H9 (cell line): ENCODE results near the gene ANKS1B. TPM values are rescaled to one million over a fixed set of nuclear protein-coding genes. Genes with fewer than 3 reads are reported as not detected.

Source experiments
- DNase-seq: peaks from one replicate; pipeline ENCODE4 v3.0.0-alpha.2; 2017
- H2AFZ ChIP-seq: one replicate; pipeline ENCODE4 v1.6.1; 2013; ENCODE audit warnings: mild to moderate bottlenecking, low read length, control low read depth, moderate library complexity
- H2AK5ac ChIP-seq: 2 replicates; pipeline ENCODE4 v1.6.1; 2013; ENCODE audit warnings: low read length, control low read depth, mixed read lengths; ENCODE audit not compliant: insufficient read length
- H2BK120ac ChIP-seq: one replicate; pipeline ENCODE4 v1.6.1; 2013; ENCODE audit warnings: low read depth, mild to moderate bottlenecking, low read length, control low read depth, inconsistent platforms; ENCODE audit not compliant: poor library complexity, severe bottlenecking
- H2BK12ac ChIP-seq: 2 replicates; pipeline ENCODE4 v1.6.1; 2013; ENCODE audit warnings: low read length, control low read depth, mixed read lengths, low read depth; ENCODE audit not compliant: insufficient read length
- H2BK15ac ChIP-seq: 2 replicates; pipeline ENCODE4 v1.6.1; 2013; ENCODE audit warnings: low read depth, low read length, control low read depth
- H2BK20ac ChIP-seq: one replicate; pipeline ENCODE4 v1.6.1; 2013; ENCODE audit warnings: low read depth, mild to moderate bottlenecking, low read length, control low read depth, inconsistent platforms; ENCODE audit not compliant: poor library complexity, severe bottlenecking
- H2BK5ac ChIP-seq: 2 replicates; pipeline ENCODE4 v1.6.1; 2013; ENCODE audit warnings: low read length, control low read depth, mixed read lengths; ENCODE audit not compliant: insufficient read length
- H3K14ac ChIP-seq: 2 replicates; pipeline ENCODE4 v1.6.1; 2013; ENCODE audit warnings: low read length, control low read depth; ENCODE audit not compliant: insufficient read depth
- H3K18ac ChIP-seq: 2 replicates; pipeline ENCODE4 v1.6.1; 2013; ENCODE audit warnings: low read depth, mild to moderate bottlenecking, mixed read lengths, low read length, control low read depth; ENCODE audit not compliant: insufficient read length
- H3K23ac ChIP-seq: 2 replicates; pipeline ENCODE4 v1.6.1; 2013; ENCODE audit warnings: low read length, control low read depth, mixed read lengths, low read depth; ENCODE audit not compliant: insufficient read length
- H3K23me2 ChIP-seq: 2 replicates; pipeline ENCODE4 v1.6.1; 2013; ENCODE audit warnings: low read depth, mild to moderate bottlenecking, mixed read lengths, low read length, control low read depth; ENCODE audit not compliant: insufficient read length, poor library complexity, severe bottlenecking
- H3K27ac ChIP-seq: 2 replicates; pipeline ENCODE4 v1.5.1; 2013; ENCODE audit warnings: low read length, control low read depth, mixed read lengths, low read depth; ENCODE audit not compliant: insufficient read length
- H3K27me3 ChIP-seq: 2 replicates; pipeline ENCODE4 v1.6.1; 2013; ENCODE audit warnings: low read length, control low read depth, inconsistent platforms; ENCODE audit not compliant: insufficient read depth
- H3K4ac ChIP-seq: 2 replicates; pipeline ENCODE4 v1.6.1; 2013; ENCODE audit warnings: low read depth, mild to moderate bottlenecking, control low read depth, inconsistent platforms, low read length, moderate library complexity
- H3K4me1 ChIP-seq: 2 replicates; pipeline ENCODE4 v1.6.1; 2013; ENCODE audit warnings: low read length, control low read depth, inconsistent platforms; ENCODE audit not compliant: insufficient read depth
- H3K4me2 ChIP-seq: 2 replicates; pipeline ENCODE4 v1.6.1; 2013; ENCODE audit warnings: low read length, control low read depth, mixed read lengths; ENCODE audit not compliant: insufficient read length, insufficient read depth
- H3K56ac ChIP-seq: 2 replicates; pipeline ENCODE4 v1.6.1; 2013; ENCODE audit warnings: low read depth, mild to moderate bottlenecking, mixed read lengths, low read length, control low read depth; ENCODE audit not compliant: insufficient read length
- H3K79me1 ChIP-seq: 2 replicates; pipeline ENCODE4 v1.6.1; 2013; ENCODE audit warnings: low read depth, mild to moderate bottlenecking, moderate library complexity, low read length, control low read depth, inconsistent platforms; ENCODE audit not compliant: insufficient read depth, poor library complexity, severe bottlenecking
- H3K79me2 ChIP-seq: 2 replicates; pipeline ENCODE4 v1.6.1; 2013; ENCODE audit warnings: low read length, control low read depth, inconsistent platforms; ENCODE audit not compliant: insufficient read depth
- H3K9ac ChIP-seq: 2 replicates; pipeline ENCODE4 v1.6.1; 2013; ENCODE audit warnings: low read length, control low read depth, mixed read lengths; ENCODE audit not compliant: insufficient read length; ENCODE audit errors: extremely low read depth
- H3K9me3 ChIP-seq: one replicate; pipeline ENCODE4 v1.6.1; 2013; ENCODE audit warnings: low read depth, low read length, inconsistent platforms; ENCODE audit not compliant: control insufficient read depth
- H3T11ph ChIP-seq: one replicate; pipeline ENCODE4 v1.6.1; 2013; ENCODE audit warnings: mild to moderate bottlenecking, low read length, control low read depth, inconsistent platforms
- H4K20me1 ChIP-seq: one replicate; pipeline ENCODE4 v1.6.1; 2013; ENCODE audit not compliant: control insufficient read depth, insufficient read length, insufficient read depth
- H4K5ac ChIP-seq: 2 replicates; pipeline ENCODE4 v1.6.1; 2013; ENCODE audit warnings: low read depth, mild to moderate bottlenecking, mixed read lengths, low read length, control low read depth; ENCODE audit not compliant: insufficient read length
- H4K8ac ChIP-seq: replicated peaks from 2 replicates; pipeline ENCODE4 v1.6.1; 2013; ENCODE audit warnings: low read length, control low read depth, mixed read lengths, low read depth; ENCODE audit not compliant: insufficient read length
- H4K91ac ChIP-seq: 2 replicates; pipeline ENCODE4 v1.6.1; 2013; ENCODE audit warnings: low read depth, mild to moderate bottlenecking, moderate library complexity, mixed read lengths, low read length, control low read depth; ENCODE audit not compliant: insufficient read length
- H3K27ac Mint-ChIP-seq, 3 experiments: 2 replicates in 2 of 3; 3 replicates in 1 of 3; pipeline ENCODE4 v1.8.0; 2020 to 2021; ENCODE audit warnings: mixed read lengths in 3 of 3, mild to moderate bottlenecking in 1 of 3, moderate library complexity in 1 of 3
- H3K27me3 Mint-ChIP-seq: 2 replicates; pipeline ENCODE4 v1.8.0; 2021; ENCODE audit warnings: low read depth, mild to moderate bottlenecking, moderate library complexity, mixed read lengths
- H3K36me3 Mint-ChIP-seq, 3 experiments: 2 replicates in 2 of 3; 3 replicates in 1 of 3; pipeline ENCODE4 v1.8.0; 2020 to 2021; ENCODE audit warnings: low read depth in 3 of 3, mixed read lengths in 3 of 3; ENCODE audit not compliant: insufficient read depth in 1 of 3
- H3K4me1 Mint-ChIP-seq, 2 experiments: 2 replicates each; pipeline ENCODE4 v1.8.0; 2020; ENCODE audit warnings: mixed read lengths in 2 of 2
- H3K4me3 Mint-ChIP-seq, 2 experiments: 2 replicates in 1 of 2; 3 replicates in 1 of 2; pipeline ENCODE4 v1.8.0; 2020 to 2021; ENCODE audit warnings: mild to moderate bottlenecking in 2 of 2, mixed read lengths in 2 of 2, moderate library complexity in 1 of 2
- H3K9me3 Mint-ChIP-seq, 2 experiments: 2 replicates in 1 of 2; 3 replicates in 1 of 2; pipeline ENCODE4 v1.8.0; 2020; ENCODE audit warnings: mild to moderate bottlenecking in 2 of 2, mixed read lengths in 2 of 2, moderate library complexity in 1 of 2
- WGBS: extraction: QIAGEN DNeasy Blood & Tissue Kit; methylation state at CpG from one replicate; pipeline ENCODE4 v1.1.7; 2013; ENCODE audit warnings: missing lambda C conversion rate, low lambda C conversion rate, mixed read lengths; ENCODE audit not compliant: insufficient read length; ENCODE audit errors: extremely low coverage; 5-methylcytosine and 5-hydroxymethylcytosine counted together
- total RNA-seq: library from RNA; stranded (reverse); gene quantifications from 2 replicates; pipeline ENCODE4 v1.2.1, GENCODE V29; 2021
- TF ChIP-seq, protein P1 (sequence below): fragments of 200-600 bp; sonication (generic); conservative IDR thresholded peaks from 3 replicates; pipeline ENCODE4 v1.8.0; 2021; ENCODE audit warnings: antibody characterized with exemption, mild to moderate bottlenecking

Gene ANKS1B
- total RNA-seq, 1 experiment from 2014 or later = 4.1 TPM

DNA sequence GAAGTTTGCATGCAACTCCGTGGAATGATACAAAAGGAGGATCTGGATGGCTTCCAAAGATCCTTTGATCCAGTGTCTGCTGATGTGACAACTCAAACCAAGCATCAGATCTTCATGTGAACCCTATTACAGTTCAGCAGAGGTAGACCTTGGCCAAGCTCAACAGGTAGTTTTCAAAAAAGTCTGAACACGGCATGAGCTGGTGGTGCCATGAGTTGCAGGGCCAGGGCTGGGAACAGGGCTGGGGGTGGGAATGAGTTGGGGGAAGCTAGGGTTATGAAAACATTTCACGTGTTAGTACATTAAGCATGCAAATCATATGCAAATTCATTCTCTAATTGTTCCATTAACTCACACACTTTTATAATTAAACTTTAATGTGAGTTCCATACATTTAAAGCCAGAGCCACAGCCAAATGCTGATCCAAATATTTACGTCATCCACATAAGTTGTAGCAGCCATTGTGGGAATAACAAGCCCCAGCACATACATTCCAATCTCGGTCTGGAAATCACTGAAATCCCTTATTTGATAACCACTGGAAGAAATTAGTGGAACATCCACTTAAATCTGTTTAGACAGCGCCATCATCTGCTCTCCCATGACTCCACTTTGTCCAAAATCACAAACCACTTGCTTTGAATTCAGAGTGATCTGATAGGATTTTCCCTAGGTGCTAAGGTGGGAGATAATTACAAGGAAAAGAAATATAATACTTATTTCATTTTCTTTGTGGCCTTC, 1181.1 kb downstream of the ANKS1B start:
- TF ChIP-seq, protein P1, sequence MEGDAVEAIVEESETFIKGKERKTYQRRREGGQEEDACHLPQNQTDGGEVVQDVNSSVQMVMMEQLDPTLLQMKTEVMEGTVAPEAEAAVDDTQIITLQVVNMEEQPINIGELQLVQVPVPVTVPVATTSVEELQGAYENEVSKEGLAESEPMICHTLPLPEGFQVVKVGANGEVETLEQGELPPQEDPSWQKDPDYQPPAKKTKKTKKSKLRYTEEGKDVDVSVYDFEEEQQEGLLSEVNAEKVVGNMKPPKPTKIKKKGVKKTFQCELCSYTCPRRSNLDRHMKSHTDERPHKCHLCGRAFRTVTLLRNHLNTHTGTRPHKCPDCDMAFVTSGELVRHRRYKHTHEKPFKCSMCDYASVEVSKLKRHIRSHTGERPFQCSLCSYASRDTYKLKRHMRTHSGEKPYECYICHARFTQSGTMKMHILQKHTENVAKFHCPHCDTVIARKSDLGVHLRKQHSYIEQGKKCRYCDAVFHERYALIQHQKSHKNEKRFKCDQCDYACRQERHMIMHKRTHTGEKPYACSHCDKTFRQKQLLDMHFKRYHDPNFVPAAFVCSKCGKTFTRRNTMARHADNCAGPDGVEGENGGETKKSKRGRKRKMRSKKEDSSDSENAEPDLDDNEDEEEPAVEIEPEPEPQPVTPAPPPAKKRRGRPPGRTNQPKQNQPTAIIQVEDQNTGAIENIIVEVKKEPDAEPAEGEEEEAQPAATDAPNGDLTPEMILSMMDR = no peak
- Histone ChIP-seq H3K79me2 (no peaks in the 10 kb centered on the region), H4K20me1 (no peaks in the 10 kb centered on the region), H3K9ac (no peak overlapping the region), H3K14ac (no peak overlapping the region), H2BK20ac (no peak overlapping the region), H2AFZ (no peak overlapping the region), H3K9me3 (no peaks in the 10 kb centered on the region), H4K91ac (no peak overlapping the region), H3K23ac (no peak overlapping the region), H2BK120ac (no peak overlapping the region), H3K56ac (no peak overlapping the region), H3K79me1 (no peaks in the 10 kb centered on the region), H2BK12ac (no peak overlapping the region), H3K4me2 (no peak overlapping the region), H3K4me1 (no peaks in the 10 kb centered on the region; the same call in 1 of the 2 replicates), H3K27ac (no peak overlapping the region), H4K8ac (no peak overlapping the region), H2AK5ac (no peak overlapping the region), H3K4ac (no peak overlapping the region), H4K5ac (no peak overlapping the region), H2BK15ac (no peak overlapping the region), H3K27me3 (no peaks in the 10 kb centered on the region), H3T11ph (no peak overlapping the region), H2BK5ac (no peak overlapping the region), H3K23me2 (no peaks in the 10 kb centered on the region), H3K18ac (no peak overlapping the region)
- H3K4me1 Mint-ChIP-seq = peaks cover 15 to 29% of the 10 kb centered on the region in 2 experiments
- no peaks in the 10 kb centered on the region for H3K9me3 Mint-ChIP-seq
- H3K36me3 Mint-ChIP-seq = no peaks in the 10 kb centered on the region
- H3K27me3 Mint-ChIP-seq = no peaks in the 10 kb centered on the region
- no CpG with 5 or more reads among the region's 6 CpGs for WGBS
- no peak overlapping the region for H3K4me3 Mint-ChIP-seq
- H3K27ac Mint-ChIP-seq = no peak overlapping the region
- DNase-seq = no peak
